ENCODE measurements around the gene TRPM7.
A peak's percentile ranks its signal among the peaks of the same experiment; 100 is the strongest.

TRPM7 gene

GRCh38 chr15:50675535-50676144, 11.0 kb downstream of the TRPM7 start:
- Histone ChIP-seq H3K14ac (ENCODE audit: low read length) (no peak overlapping the region), H3K36me3 (ENCODE audit: control insufficient read depth in 1 of 2, insufficient read depth in 2 of 2, low read length in 2 of 2) (no peaks in the 10 kb centered on the region), H4K12ac (ENCODE audit: low read depth, low read length) (no peak overlapping the region), H2BK120ac (ENCODE audit: insufficient read depth, low read length, poor library complexity) (no peak overlapping the region), H3K4ac (ENCODE audit: low read depth, low read length) (no peak overlapping the region), H3K27ac (ENCODE audit: low read depth, low read length) (no peak overlapping the region), H3K23ac (ENCODE audit: low read length) (no peak overlapping the region), H2BK12ac (ENCODE audit: low read length) (no peak overlapping the region), H4K91ac (ENCODE audit: low read depth, low read length) (no peak overlapping the region), H4K8ac (ENCODE audit: low read depth, low read length) (no peak overlapping the region), H2AFZ (ENCODE audit: insufficient read depth, low read length, poor library complexity) (no peak overlapping the region), H3K79me1 (ENCODE audit: low read length) (no peaks in the 10 kb centered on the region), H3K9ac (ENCODE audit: low read length) (no peak overlapping the region), H2BK5ac (ENCODE audit: low read depth, low read length, poor library complexity) (no peak overlapping the region), H3K4me3 (ENCODE audit: low read depth, low read length) (no peak overlapping the region), H3K79me2 (ENCODE audit: control insufficient read depth, insufficient read depth, low read length, poor library complexity) (peaks cover 4% of the 10 kb centered on the region), H3K18ac (ENCODE audit: low read length) (no peak overlapping the region), H3K4me2 (ENCODE audit: low read length) (no peak overlapping the region), H3K4me1 (ENCODE audit: control insufficient read depth in 1 of 2, insufficient read depth in 2 of 2, low read length in 2 of 2) (peaks cover 4 to 6% of the 10 kb centered on the region in 2 experiments), H3K27me3 (ENCODE audit: insufficient read depth, low read length) (no peaks in the 10 kb centered on the region), H2AK5ac (ENCODE audit: low read length) (no peak overlapping the region), H3K9me3 (ENCODE audit: insufficient read depth, low read depth, low read length) (no peaks in the 10 kb centered on the region)
- DNase-seq, result peak in 1 of 2 donors; percentile 72

DNA sequence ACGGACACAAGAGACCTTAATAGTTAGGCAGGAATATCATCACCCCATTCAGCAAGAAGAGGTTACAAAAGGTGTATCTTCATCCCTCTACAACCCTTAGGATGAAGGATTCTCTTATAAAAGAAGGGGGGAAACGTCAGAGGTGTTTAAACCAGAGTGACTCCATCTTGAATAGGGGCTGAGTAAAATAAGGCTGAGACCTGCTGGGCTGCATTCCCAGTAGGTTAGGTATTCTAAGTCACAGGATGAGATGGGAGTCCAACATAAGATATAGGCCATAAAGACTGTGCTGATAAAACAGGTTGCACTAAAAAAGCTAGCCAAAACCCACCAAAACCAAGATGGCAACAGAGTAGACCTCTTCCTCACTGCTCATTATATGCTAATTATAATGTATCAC, 16.5 kb downstream of the TRPM7 start:
- Histone ChIP-seq H3K4me2 (ENCODE audit: low read length) (no peak overlapping the region), H3K9me3 (ENCODE audit: insufficient read depth, low read depth, low read length) (no peaks in the 10 kb centered on the region), H4K91ac (ENCODE audit: low read depth, low read length) (no peak overlapping the region), H3K18ac (ENCODE audit: low read length) (no peak overlapping the region), H3K4me1 (ENCODE audit: control insufficient read depth in 1 of 2, insufficient read depth in 2 of 2, low read length in 2 of 2) (peaks cover 0 to 4% of the 10 kb centered on the region in 2 experiments), H3K27me3 (ENCODE audit: insufficient read depth, low read length) (no peaks in the 10 kb centered on the region), H3K14ac (ENCODE audit: low read length) (no peak overlapping the region), H2BK120ac (ENCODE audit: insufficient read depth, low read length, poor library complexity) (no peak overlapping the region), H2BK12ac (ENCODE audit: low read length) (no peak overlapping the region), H3K4me3 (ENCODE audit: low read depth, low read length) (no peak overlapping the region), H3K79me1 (ENCODE audit: low read length) (no peaks in the 10 kb centered on the region), H3K23ac (ENCODE audit: low read length) (no peak overlapping the region), H4K8ac (ENCODE audit: low read depth, low read length) (no peak overlapping the region), H3K36me3 (ENCODE audit: control insufficient read depth in 1 of 2, insufficient read depth in 2 of 2, low read length in 2 of 2) (peaks cover 2 to 5% of the 10 kb centered on the region in 2 experiments), H2AFZ (ENCODE audit: insufficient read depth, low read length, poor library complexity) (no peak overlapping the region), H2AK5ac (ENCODE audit: low read length) (no peak overlapping the region), H3K9ac (ENCODE audit: low read length) (no peak overlapping the region), H4K12ac (ENCODE audit: low read depth, low read length) (no peak overlapping the region), H2BK5ac (ENCODE audit: low read depth, low read length, poor library complexity) (no peak overlapping the region), H3K27ac (ENCODE audit: low read depth, low read length) (no peak overlapping the region), H3K4ac (ENCODE audit: low read depth, low read length) (no peak overlapping the region), H3K79me2 (ENCODE audit: control insufficient read depth, insufficient read depth, low read length, poor library complexity) (peaks cover 4% of the 10 kb centered on the region)
- peak; percentile 48 to 58 for DNase-seq
- WGBS (ENCODE audit: extremely low coverage, insufficient coverage, insufficient read length), result no CpG with 5 or more reads among the region's 2 CpGs

DNA sequence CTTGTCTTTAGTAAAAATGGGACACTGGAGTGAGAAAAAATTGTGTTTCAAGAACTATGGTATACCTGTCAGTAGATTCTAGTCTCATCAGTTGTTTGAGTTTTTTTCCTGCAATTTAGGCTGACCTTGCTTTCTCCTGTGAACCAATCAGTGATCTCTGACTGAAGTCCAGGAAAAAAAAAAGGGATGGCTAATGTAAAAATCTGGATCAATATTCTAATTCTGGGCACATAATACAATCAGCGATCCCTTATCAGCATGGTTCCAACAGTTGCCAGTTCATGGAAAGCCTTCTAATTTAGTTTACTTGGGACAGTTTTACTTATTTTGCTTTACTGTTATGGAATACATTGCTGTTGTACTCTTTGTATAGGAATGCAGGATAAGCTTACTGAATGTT, 17.0 kb downstream of the TRPM7 start:
- H3K4ac ChIP-seq (ENCODE audit: low read depth, low read length), result no peak overlapping the region
- no peaks in the 10 kb centered on the region for H3K9me3 ChIP-seq (ENCODE audit: insufficient read depth, low read depth, low read length)
- H3K23ac ChIP-seq (ENCODE audit: low read length), result no peak overlapping the region
- no peak overlapping the region for H2AK5ac ChIP-seq (ENCODE audit: low read length)
- H3K27me3 ChIP-seq (ENCODE audit: insufficient read depth, low read length), result no peaks in the 10 kb centered on the region
- no peak for DNase-seq
- H2BK120ac ChIP-seq (ENCODE audit: insufficient read depth, low read length, poor library complexity), result no peak overlapping the region
- no peak overlapping the region for H2AFZ ChIP-seq (ENCODE audit: insufficient read depth, low read length, poor library complexity)
- H3K79me2 ChIP-seq (ENCODE audit: control insufficient read depth, insufficient read depth, low read length, poor library complexity), result peaks cover 4% of the 10 kb centered on the region
- H3K4me2 ChIP-seq (ENCODE audit: low read length), result no peak overlapping the region
- H4K12ac ChIP-seq (ENCODE audit: low read depth, low read length), result no peak overlapping the region
- H3K4me1 ChIP-seq (ENCODE audit: control insufficient read depth in 1 of 2, insufficient read depth in 2 of 2, low read length in 2 of 2), result peaks cover 0 to 4% of the 10 kb centered on the region in 2 experiments
- H3K14ac ChIP-seq (ENCODE audit: low read length), result no peak overlapping the region
- no peak overlapping the region for H4K8ac ChIP-seq (ENCODE audit: low read depth, low read length)
- H3K18ac ChIP-seq (ENCODE audit: low read length), result no peak overlapping the region
- no peaks in the 10 kb centered on the region for H3K79me1 ChIP-seq (ENCODE audit: low read length)
- no peak overlapping the region for H2BK12ac ChIP-seq (ENCODE audit: low read length)
- no peak overlapping the region for H4K91ac ChIP-seq (ENCODE audit: low read depth, low read length)
- no CpG with 5 or more reads among the region's 1 CpG for WGBS (ENCODE audit: extremely low coverage, insufficient coverage, insufficient read length)
- H3K9ac ChIP-seq (ENCODE audit: low read length), result no peak overlapping the region
- H3K27ac ChIP-seq (ENCODE audit: low read depth, low read length), result no peak overlapping the region
- H2BK5ac ChIP-seq (ENCODE audit: low read depth, low read length, poor library complexity), result no peak overlapping the region
- peaks cover 3 to 6% of the 10 kb centered on the region in 2 experiments for H3K36me3 ChIP-seq (ENCODE audit: control insufficient read depth in 1 of 2, insufficient read depth in 2 of 2, low read length in 2 of 2)
- no peak overlapping the region for H3K4me3 ChIP-seq (ENCODE audit: low read depth, low read length)

DNA sequence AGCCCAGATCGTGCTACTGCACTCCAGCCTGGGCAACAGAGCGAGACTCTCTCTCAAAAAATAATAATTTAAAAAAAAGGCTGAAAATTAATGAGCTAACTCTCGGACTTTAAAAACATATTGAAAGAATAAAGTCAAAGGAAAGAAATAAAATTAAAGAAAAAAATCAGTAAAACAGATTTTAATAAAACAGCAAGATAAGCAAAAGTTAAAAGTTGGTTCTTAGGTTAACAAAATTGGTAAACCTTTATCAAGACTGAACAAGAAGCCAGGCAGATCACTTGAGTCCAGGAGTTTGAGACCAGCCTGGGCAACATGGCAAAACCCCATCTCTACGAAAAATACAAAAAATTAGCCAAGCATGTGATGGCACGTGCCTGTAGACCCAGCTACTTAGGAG, 20.7 kb downstream of the TRPM7 start:
- H3K36me3 ChIP-seq (ENCODE audit: control insufficient read depth in 1 of 2, insufficient read depth in 2 of 2, low read length in 2 of 2), result peaks cover 13 to 19% of the 10 kb centered on the region in 2 experiments
- H3K27ac ChIP-seq (ENCODE audit: low read depth, low read length), result no peak overlapping the region
- H4K91ac ChIP-seq (ENCODE audit: low read depth, low read length), result no peak overlapping the region
- no CpG with 5 or more reads among the region's 5 CpGs for WGBS (ENCODE audit: extremely low coverage, insufficient coverage, insufficient read length)
- H2BK120ac ChIP-seq (ENCODE audit: insufficient read depth, low read length, poor library complexity), result no peak overlapping the region
- H3K9me3 ChIP-seq (ENCODE audit: insufficient read depth, low read depth, low read length), result no peaks in the 10 kb centered on the region
- H4K12ac ChIP-seq (ENCODE audit: low read depth, low read length), result no peak overlapping the region
- H3K23ac ChIP-seq (ENCODE audit: low read length), result no peak overlapping the region
- no peak for DNase-seq
- no peak overlapping the region for H2BK5ac ChIP-seq (ENCODE audit: low read depth, low read length, poor library complexity)
- H3K18ac ChIP-seq (ENCODE audit: low read length), result no peak overlapping the region
- no peak overlapping the region for H3K4ac ChIP-seq (ENCODE audit: low read depth, low read length)
- H2AFZ ChIP-seq (ENCODE audit: insufficient read depth, low read length, poor library complexity), result no peak overlapping the region
- H2AK5ac ChIP-seq (ENCODE audit: low read length), result no peak overlapping the region
- peaks cover 5% of the 10 kb centered on the region for H3K79me2 ChIP-seq (ENCODE audit: control insufficient read depth, insufficient read depth, low read length, poor library complexity)
- H3K4me2 ChIP-seq (ENCODE audit: low read length), result no peak overlapping the region
- H3K14ac ChIP-seq (ENCODE audit: low read length), result no peak overlapping the region
- H3K4me3 ChIP-seq (ENCODE audit: low read depth, low read length), result no peak overlapping the region
- no peaks in the 10 kb centered on the region for H3K27me3 ChIP-seq (ENCODE audit: insufficient read depth, low read length)
- H3K9ac ChIP-seq (ENCODE audit: low read length), result no peak overlapping the region
- peaks cover 0 to 4% of the 10 kb centered on the region in 2 experiments for H3K4me1 ChIP-seq (ENCODE audit: control insufficient read depth in 1 of 2, insufficient read depth in 2 of 2, low read length in 2 of 2)
- H4K8ac ChIP-seq (ENCODE audit: low read depth, low read length), result no peak overlapping the region
- no peaks in the 10 kb centered on the region for H3K79me1 ChIP-seq (ENCODE audit: low read length)
- H2BK12ac ChIP-seq (ENCODE audit: low read length), result no peak overlapping the region
